Dendritic cell treated with granulocyte-macrophage colony-stimulating factor and Interleukin-4, amounts not matched to agents 40 ng/mL and 50 ng/mL, for 4 days (primary cell): ENCODE data around the gene FGR.
"Not testable (repeated sequence)": the region's sequence is repeated elsewhere in the genome, so short reads cannot be mapped to it uniquely, and the experiment has no call there.

Source experiments
- H3K27ac Mint-ChIP-seq: one replicate; pipeline ENCODE4 v1.8.0; 2022; ENCODE audit warnings: mild to moderate bottlenecking, mixed read lengths
- H3K27me3 Mint-ChIP-seq: one replicate; pipeline ENCODE4 v1.8.0; 2022; ENCODE audit warnings: mild to moderate bottlenecking, mixed read lengths
- H3K36me3 Mint-ChIP-seq: one replicate; pipeline ENCODE4 v1.8.0; 2022; ENCODE audit warnings: low read depth, mixed read lengths
- H3K4me1 Mint-ChIP-seq: one replicate; pipeline ENCODE4 v1.8.0; 2022; ENCODE audit warnings: low read depth, mixed read lengths
- H3K4me3 Mint-ChIP-seq: one replicate; pipeline ENCODE4 v1.8.0; 2022; ENCODE audit warnings: mild to moderate bottlenecking, moderate library complexity, mixed read lengths
- H3K9me3 Mint-ChIP-seq: one replicate; pipeline ENCODE4 v1.8.0; 2022; ENCODE audit warnings: mixed read lengths
- intact Hi-C: fragments of 100-400 bp; cut with micrococcal nuclease; formaldehyde crosslinking; loops from one replicate; pipeline ENCODE4 v1.15.0; 2022

FGR gene

GRCh38 chr1:27635396-27636142, 584 bp upstream of the FGR start:
- H3K36me3 Mint-ChIP-seq: peaks cover 32% of the 10 kb centered on the region
- H3K4me3 Mint-ChIP-seq: peak overlapping the region; percentile 99
- no peaks in the 10 kb centered on the region for H3K27me3 Mint-ChIP-seq
- no peaks in the 10 kb centered on the region for H3K9me3 Mint-ChIP-seq
- H3K27ac Mint-ChIP-seq: peak overlapping the region; percentile 99
- peaks cover 83% of the 10 kb centered on the region for H3K4me1 Mint-ChIP-seq
- intact Hi-C loops: no loop called here

DNA sequence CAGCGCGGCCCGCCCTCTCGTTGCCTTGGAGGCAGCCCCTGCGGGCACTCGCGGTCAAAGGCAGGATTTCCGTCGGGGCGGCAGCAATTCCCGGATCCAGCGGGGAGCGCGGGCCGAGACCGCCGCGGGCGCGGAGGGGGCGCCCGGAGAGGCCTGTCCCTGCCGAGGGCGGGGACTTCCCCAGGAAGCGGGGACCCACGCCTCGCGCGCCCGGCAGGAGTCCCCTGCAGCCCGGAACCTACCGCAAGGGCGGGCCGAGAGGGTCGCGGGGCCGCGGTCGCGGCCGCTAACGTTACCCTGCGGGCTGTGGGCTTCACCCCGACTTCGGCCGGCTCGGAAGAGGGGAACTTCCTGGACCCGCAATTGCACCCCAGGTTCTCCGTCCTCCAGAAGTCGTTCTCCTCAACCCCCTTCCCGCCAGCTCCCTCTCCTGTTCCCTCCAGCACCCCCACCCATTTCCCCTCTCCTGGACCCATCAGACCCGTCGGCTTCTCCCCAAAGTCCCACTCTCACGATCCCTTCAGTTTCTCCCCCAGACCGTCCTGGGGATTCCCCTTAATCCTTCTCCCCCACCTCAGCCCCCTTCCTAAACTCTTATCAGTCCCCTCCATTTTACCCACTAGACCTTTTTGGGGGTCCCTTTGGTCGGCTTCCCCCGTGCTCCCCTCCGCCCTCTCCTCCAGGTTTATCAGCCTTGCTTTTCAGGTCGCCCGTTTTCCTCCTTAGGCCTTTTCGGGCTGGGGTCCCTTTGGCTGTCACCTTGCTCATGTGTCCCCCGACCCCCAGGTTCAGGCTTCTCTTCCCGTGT, 604 bp downstream of the FGR start:
- intact Hi-C loops: no loop called here
- H3K9me3 Mint-ChIP-seq: no peaks in the 10 kb centered on the region
- peaks cover 83% of the 10 kb centered on the region for H3K4me1 Mint-ChIP-seq
- H3K36me3 Mint-ChIP-seq: peaks cover 42% of the 10 kb centered on the region
- peak overlapping the region; percentile 99 for H3K27ac Mint-ChIP-seq
- H3K4me3 Mint-ChIP-seq: peak overlapping the region; percentile 99
- no peaks in the 10 kb centered on the region for H3K27me3 Mint-ChIP-seq

GRCh38 chr1:27633640-27634176, 1.3 kb downstream of the FGR start:
- Mint-ChIP-seq H3K36me3 (peaks cover 49% of the 10 kb centered on the region), H3K4me3 (peak overlapping the region; percentile 99), H3K4me1 (peaks cover 87% of the 10 kb centered on the region), H3K27me3 (no peaks in the 10 kb centered on the region), H3K9me3 (no peaks in the 10 kb centered on the region), H3K27ac (peak overlapping the region; percentile 99)
- intact Hi-C loops: no loop called here

DNA sequence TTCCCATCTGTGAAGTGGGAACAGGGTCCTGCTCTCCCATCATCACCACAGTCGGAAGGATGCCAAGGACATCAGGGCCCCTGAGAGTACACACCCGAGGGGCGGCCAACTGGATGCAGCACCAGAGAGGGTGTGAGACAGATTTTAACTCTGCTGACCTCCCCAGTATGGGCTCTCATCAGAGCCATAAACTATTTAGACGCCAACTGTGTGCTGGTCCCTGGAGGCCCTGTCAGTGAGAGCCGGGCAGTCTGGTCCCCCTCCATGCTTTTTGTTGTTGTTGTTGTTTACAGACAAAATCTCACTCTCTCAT, 1.7 kb downstream of the FGR start:
- Mint-ChIP-seq H3K4me3 (peak overlapping the region; percentile 99), H3K9me3 (no peaks in the 10 kb centered on the region), H3K27ac (peak overlapping the region; percentile 99), H3K36me3 (peaks cover 51% of the 10 kb centered on the region), H3K27me3 (no peaks in the 10 kb centered on the region), H3K4me1 (peaks cover 87% of the 10 kb centered on the region)
- intact Hi-C loops: no loop called here

DNA sequence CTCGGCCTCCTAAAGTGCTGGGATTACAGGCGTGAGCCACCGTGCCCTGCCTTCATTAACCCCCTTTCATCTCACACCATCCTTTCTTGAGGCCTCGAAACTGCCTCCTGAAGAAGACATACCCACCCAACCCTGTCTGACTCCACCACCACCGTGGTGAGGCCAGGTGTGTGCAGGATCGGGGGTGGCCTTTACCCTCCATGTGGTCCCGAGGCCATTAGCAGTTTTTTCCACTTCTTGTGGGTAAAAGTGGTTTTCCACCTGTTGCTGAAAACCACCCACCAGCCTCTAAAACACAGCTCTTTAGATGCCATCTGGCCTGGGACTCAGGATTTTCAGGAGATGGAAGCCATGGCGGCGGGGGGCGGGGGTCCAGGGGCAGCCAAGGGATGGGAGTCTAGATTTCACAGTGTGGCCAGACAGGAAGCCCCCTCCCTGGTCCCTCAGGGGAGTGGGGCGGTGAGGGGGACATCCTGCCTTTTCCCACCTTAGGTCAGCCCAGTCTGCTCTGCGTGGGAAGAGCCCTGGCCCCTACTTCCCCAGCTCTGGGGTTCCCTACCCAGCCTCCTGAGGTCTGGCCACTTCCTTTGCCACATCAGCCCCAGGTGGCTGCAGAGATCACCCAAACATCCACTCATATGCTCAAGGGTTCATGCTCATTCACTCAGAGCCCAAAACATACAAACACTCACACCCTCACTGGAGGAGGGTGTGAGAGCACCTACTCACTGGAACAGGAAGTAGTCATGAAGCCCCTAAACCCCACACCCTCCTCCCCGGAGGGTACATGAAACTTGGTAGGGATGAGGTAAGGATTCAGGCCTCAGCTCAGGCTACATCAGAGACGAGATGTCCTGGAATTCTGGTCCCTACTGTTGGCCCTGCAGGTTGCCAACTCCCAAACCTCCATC, 2.3 kb downstream of the FGR start:
- H3K4me1 Mint-ChIP-seq: peaks cover 85% of the 10 kb centered on the region
- H3K4me3 Mint-ChIP-seq: peak overlapping the region; percentile 99
- intact Hi-C loops: no loop called here
- peak overlapping the region; percentile 99 for H3K27ac Mint-ChIP-seq
- H3K27me3 Mint-ChIP-seq: no peaks in the 10 kb centered on the region
- no peaks in the 10 kb centered on the region for H3K9me3 Mint-ChIP-seq
- peaks cover 51% of the 10 kb centered on the region for H3K36me3 Mint-ChIP-seq

- Mint-ChIP-seq H3K9me3 (no peaks in the 10 kb centered on the region), H3K27me3 (no peaks in the 10 kb centered on the region), H3K36me3 (peaks cover 51% of the 10 kb centered on the region), H3K4me3 (peak overlapping the region; percentile 48), H3K4me1 (peaks cover 69% of the 10 kb centered on the region), H3K27ac (peak overlapping the region; percentile 99)
- intact Hi-C loops: no loop called here
Measured at GRCh38 chr1:27630859-27631491, 4.0 kb downstream of the FGR start.

GRCh38 chr1:27628712-27629111, 6.3 kb downstream of the FGR start:
- intact Hi-C loops: no loop called here
- Mint-ChIP-seq H3K36me3 (peaks cover 40% of the 10 kb centered on the region), H3K4me1 (peaks cover 55% of the 10 kb centered on the region)

DNA sequence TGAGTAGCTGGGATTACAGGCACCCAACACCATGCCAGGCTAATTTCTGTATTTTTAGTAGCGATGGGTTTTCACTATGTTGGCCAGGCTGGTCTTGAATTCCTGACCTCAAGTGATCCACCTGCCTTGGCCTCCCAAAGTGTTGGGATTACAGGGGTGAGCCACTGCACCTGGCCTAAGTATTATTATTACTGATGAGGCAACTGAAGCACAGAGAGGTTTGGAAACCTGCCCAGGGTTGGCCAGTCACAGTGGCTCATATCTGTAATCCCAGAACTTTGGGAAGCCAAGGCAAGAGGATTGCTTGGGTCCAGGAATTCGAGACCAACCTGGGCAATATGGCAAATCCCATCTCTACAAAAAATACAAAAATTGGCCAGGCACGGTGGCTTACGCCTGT, 7.3 kb downstream of the FGR start:
- H3K27ac Mint-ChIP-seq, intact Hi-C loops, H3K27me3 Mint-ChIP-seq, H3K4me3 Mint-ChIP-seq, H3K9me3 Mint-ChIP-seq: not testable (repeated sequence)
- peaks cover 45% of the 10 kb centered on the region for H3K4me1 Mint-ChIP-seq
- peaks cover 31% of the 10 kb centered on the region for H3K36me3 Mint-ChIP-seq

More at GRCh38 chr1:27628712-27629111, 6.3 kb downstream of the FGR start:
- Mint-ChIP-seq H3K27ac (peak overlapping the region; percentile 66), H3K4me3 (peak overlapping the region; percentile 48), H3K27me3 (no peaks in the 10 kb centered on the region), H3K9me3 (no peaks in the 10 kb centered on the region)

GRCh38 chr1:27627061-27627460, 7.9 kb downstream of the FGR start:
- H3K9me3 Mint-ChIP-seq: no peaks in the 10 kb centered on the region
- no peaks in the 10 kb centered on the region for H3K27me3 Mint-ChIP-seq
- H3K36me3 Mint-ChIP-seq: peaks cover 25% of the 10 kb centered on the region
- intact Hi-C loops: no loop called here
- no peak overlapping the region for H3K27ac Mint-ChIP-seq
- H3K4me3 Mint-ChIP-seq: no peak overlapping the region
- H3K4me1 Mint-ChIP-seq: peaks cover 42% of the 10 kb centered on the region

DNA sequence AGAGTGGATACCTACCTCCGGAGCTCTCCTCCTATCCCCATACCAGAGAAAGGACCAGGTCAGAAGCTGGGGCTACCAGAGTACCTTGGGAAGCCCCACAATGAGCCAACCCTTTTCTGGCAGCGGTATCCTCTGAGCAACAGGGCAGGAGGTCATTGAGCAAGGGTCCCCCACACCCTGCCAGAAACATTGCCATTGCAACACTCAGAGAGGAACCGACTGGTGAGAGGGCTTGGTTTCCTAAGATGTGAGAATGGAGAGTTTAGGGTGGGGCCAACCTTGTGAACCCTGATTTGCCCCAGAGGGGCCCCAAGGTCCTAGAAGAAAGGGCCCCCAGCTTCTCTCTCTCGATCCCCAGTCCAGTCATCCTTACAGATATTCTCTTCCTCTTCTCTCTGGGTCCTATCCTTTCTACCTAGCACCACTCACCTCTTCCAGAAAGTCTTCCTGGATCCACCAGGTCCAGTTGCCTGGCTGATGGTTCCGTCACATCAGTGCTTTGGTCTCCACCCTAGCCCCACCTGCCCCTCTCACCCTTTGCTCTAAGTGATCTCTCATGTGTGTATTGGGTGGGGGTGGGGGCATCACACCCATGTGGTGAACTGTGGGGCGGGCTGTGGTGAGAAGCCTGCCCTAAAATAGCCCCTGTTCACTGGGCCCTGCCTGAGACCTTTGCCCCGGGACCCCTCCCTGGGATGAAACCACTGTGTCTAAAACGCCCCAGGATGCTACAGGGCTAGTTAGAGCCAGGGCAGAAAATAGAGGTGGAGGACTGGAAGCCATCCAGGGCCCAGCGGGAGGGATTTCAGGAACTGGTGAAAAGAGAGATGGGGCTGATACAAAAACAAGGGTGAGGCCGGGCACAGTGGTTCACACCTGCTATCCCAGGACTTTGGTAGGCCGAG, 8.7 kb downstream of the FGR start:
- no peaks in the 10 kb centered on the region for H3K9me3 Mint-ChIP-seq
- H3K4me3 Mint-ChIP-seq: no peak overlapping the region
- no peaks in the 10 kb centered on the region for H3K27me3 Mint-ChIP-seq
- H3K27ac Mint-ChIP-seq: no peak overlapping the region
- H3K36me3 Mint-ChIP-seq: peaks cover 24% of the 10 kb centered on the region
- H3K4me1 Mint-ChIP-seq: peaks cover 42% of the 10 kb centered on the region
- intact Hi-C loops: no loop called here

DNA sequence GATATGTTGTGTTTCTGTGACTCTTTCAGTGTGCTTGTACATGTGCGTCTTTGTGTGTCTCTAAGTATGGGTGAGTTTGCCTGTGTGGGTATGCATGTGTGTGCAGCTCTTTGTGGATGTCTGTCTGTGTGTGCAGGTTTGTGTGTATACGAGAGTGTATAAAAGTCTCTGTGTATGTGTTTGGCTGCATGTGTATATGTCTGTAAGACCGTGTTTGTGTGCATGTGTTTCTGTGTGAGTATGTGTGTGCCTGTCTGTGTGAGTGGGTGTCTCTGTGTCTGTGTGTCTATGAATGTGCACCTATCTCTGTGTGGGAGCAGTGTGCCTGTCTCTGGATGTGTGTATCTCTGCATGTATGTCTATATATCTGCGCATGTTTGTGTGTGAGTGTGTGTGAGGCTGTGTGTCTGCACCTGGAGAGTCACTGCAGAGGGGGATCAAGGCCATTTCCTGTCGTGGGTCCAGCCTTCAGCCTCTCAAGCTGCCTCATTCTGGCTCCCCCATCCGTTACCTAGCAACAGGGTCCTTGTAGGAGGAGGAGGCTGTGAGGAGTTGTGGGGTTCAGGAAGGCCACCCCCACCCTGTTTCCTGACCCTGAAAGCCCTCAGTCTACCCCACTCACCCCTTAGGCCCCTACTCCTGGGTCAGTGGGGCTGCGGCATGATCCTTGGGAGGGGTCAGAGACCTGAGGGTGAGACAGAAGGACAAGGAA, 10.4 kb downstream of the FGR start:
- intact Hi-C loops: no loop called here
- H3K4me1 Mint-ChIP-seq: peaks cover 35% of the 10 kb centered on the region

More for the DNA sequence above, 10.4 kb downstream of the FGR start:
- H3K4me3 Mint-ChIP-seq: no peak overlapping the region
- no peaks in the 10 kb centered on the region for H3K9me3 Mint-ChIP-seq
- peaks cover 16% of the 10 kb centered on the region for H3K36me3 Mint-ChIP-seq
- no peak overlapping the region for H3K27ac Mint-ChIP-seq
- no peaks in the 10 kb centered on the region for H3K27me3 Mint-ChIP-seq
